Lower leg skin (tissue), 3 donors: Measurements from ENCODE around the gene NOG.

Source experiments
- POLR2A ChIP-seq, 2 donors: fragments of 450-650 bp; IDR thresholded peaks; one replicate each; pipeline ENCODE4 v1.6.1; 2016 to 2017; ENCODE audit warnings: antibody characterized with exemption in 2 of 2, mild to moderate bottlenecking in 1 of 2, moderate library complexity in 1 of 2
- TF ChIP-seq, protein P1 (sequence below), 3 donors: fragments of 450-650 bp; IDR thresholded peaks; one replicate each; pipeline ENCODE4 v1.5.1; 2016; ENCODE audit warnings: antibody characterized with exemption in 3 of 3, mild to moderate bottlenecking in 3 of 3, moderate library complexity in 2 of 3

DNA sequence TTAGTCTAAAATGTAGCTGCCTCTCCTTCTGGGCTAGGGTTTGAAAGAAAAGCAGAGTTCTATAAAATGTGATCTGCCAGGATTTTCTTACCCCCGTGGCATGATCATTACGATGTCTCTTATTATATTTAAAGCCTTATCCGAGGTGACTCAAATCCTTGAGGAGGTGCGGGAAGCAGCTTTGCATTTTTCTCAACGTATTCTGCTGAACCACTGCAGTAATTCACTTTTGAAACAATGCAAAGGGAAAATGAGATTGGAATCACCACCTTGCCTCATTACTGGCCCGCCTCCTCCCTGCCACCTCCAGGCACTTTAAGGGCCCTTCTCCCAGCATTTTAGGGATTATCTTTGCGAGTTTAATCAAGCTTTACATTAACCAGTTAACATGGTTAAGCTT, 9.7 kb upstream of the NOG start:
- no peak for TF ChIP-seq POLR2A (IDR thresholded peaks at IDR 0.05)
- TF ChIP-seq, protein P1, sequence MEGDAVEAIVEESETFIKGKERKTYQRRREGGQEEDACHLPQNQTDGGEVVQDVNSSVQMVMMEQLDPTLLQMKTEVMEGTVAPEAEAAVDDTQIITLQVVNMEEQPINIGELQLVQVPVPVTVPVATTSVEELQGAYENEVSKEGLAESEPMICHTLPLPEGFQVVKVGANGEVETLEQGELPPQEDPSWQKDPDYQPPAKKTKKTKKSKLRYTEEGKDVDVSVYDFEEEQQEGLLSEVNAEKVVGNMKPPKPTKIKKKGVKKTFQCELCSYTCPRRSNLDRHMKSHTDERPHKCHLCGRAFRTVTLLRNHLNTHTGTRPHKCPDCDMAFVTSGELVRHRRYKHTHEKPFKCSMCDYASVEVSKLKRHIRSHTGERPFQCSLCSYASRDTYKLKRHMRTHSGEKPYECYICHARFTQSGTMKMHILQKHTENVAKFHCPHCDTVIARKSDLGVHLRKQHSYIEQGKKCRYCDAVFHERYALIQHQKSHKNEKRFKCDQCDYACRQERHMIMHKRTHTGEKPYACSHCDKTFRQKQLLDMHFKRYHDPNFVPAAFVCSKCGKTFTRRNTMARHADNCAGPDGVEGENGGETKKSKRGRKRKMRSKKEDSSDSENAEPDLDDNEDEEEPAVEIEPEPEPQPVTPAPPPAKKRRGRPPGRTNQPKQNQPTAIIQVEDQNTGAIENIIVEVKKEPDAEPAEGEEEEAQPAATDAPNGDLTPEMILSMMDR (IDR thresholded peaks at IDR 0.05): no peak
